HEK293 (cell line): ENCODE results near the gene ETV6.

Experiments used
- CTCF ChIP-seq: fragments of 450-650 bp; formaldehyde crosslinking; IDR thresholded peaks from 2 replicates; pipeline ENCODE4 v1.5.1; 2016; ENCODE audit warnings: missing biosample characterization, missing genetic modification characterization
- SALL2 ChIP-seq: fragments of 450-650 bp; formaldehyde crosslinking; IDR thresholded peaks from 2 replicates; pipeline ENCODE4 v1.5.0; 2017; ENCODE audit warnings: missing biosample characterization, mild to moderate bottlenecking, missing genetic modification characterization, borderline replicate concordance
- ZBTB26 ChIP-seq: fragments of 450-650 bp; formaldehyde crosslinking; optimal IDR thresholded peaks from 2 replicates; pipeline ENCODE3; 2016; ENCODE audit warnings: missing biosample characterization, mild to moderate bottlenecking, missing genetic modification characterization
- ZNF18 ChIP-seq: fragments of 450-650 bp; formaldehyde crosslinking; IDR thresholded peaks from 2 replicates; pipeline ENCODE4 v1.5.1; 2016; ENCODE audit warnings: missing biosample characterization, missing genetic modification characterization
- ZNF2 ChIP-seq: fragments of 450-650 bp; formaldehyde crosslinking; IDR thresholded peaks from 2 replicates; pipeline ENCODE4 v1.5.1; 2016; ENCODE audit warnings: missing biosample characterization, missing genetic modification characterization
- ZNF23 ChIP-seq: fragments of 450-650 bp; formaldehyde crosslinking; IDR thresholded peaks from 2 replicates; pipeline ENCODE4 v1.5.1; 2016; ENCODE audit warnings: missing biosample characterization, missing genetic modification characterization, borderline replicate concordance
- ZNF302 ChIP-seq: fragments of 450-650 bp; formaldehyde crosslinking; IDR thresholded peaks from 2 replicates; pipeline ENCODE4 v1.5.1; 2016; ENCODE audit warnings: missing biosample characterization, missing genetic modification characterization, low read depth
- ZNF510 ChIP-seq: fragments of 450-650 bp; formaldehyde crosslinking; IDR thresholded peaks from 2 replicates; pipeline ENCODE4 v1.5.1; 2018; ENCODE audit warnings: mild to moderate bottlenecking, missing genetic modification characterization, missing biosample characterization; ENCODE audit not compliant: insufficient replicate concordance
- ZNF843 ChIP-seq: fragments of 450-650 bp; formaldehyde crosslinking; IDR thresholded peaks from 2 replicates; pipeline ENCODE4 v1.5.1; 2016; ENCODE audit warnings: missing biosample characterization, missing genetic modification characterization

- TF ChIP-seq ZNF2 (no peak), CTCF (tag by site-specific recombination) (no peak), ZNF510 (no peak), ZNF18 (tag by site-specific recombination) (no peak), ZBTB26 (tag by site-specific recombination) (no peak), ZNF302 (tag by site-specific recombination) (no peak), ZNF23 (no peak), SALL2 (tag by site-specific recombination) (no peak), ZNF843 (tag by site-specific recombination) (no peak)
Observed at GRCh38 chr12:11941606-11942337, 292.3 kb downstream of the ETV6 start.
